ENCODE results near the gene TMEM184A.

Gene TMEM184A

DNA sequence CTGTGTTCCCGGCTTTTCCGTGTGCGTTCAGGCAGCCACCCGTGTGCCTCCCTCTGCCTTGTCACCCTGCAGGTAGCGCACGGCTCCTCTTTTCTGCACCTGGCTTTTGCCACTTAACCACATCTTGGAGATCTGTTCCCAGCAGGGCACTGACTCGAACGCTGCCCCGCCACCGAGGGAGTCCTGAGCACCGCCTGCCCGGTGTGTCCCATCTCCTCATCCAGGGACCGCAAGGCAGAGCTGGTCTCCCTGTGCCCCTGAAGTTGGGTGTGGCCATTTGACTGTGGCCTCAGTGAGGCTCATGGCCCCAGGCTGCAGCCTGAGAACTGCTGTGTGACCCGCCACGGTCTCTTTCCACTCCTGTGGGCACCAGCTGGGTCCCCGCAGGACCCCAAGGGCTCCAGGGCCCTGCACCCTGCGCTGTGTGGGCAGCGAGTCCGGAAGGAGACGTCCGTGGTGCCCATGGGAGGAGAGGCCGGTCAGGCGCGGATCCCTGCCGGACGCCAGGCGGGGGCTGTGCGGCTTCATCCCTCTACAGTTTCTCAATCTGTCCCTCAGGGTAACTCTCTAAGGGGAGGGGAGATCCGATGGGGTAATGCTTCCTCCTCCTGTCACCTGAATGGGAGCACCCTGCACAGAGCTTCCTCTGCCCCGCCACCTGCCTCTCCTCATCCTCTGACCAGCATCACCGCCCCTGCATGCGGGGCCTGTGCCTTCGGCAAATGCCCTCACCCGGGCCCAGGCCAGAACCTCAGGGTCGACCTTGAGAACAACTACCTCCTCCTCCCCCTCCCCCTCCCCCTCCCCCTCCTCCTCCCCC lies 50.1 kb downstream of the TMEM184A start:
- Mint-ChIP-seq H3K4me3 (peak overlapping the region; percentile 86 to 87), H3K27me3 (peaks cover 13 to 43% of the 10 kb centered on the region in 2 donors), H3K9me3 (no peaks in the 10 kb centered on the region), H3K4me1 (ENCODE audit: low read depth in 2 of 2) (peaks cover 25 to 28% of the 10 kb centered on the region in 2 donors), H3K36me3 (ENCODE audit: insufficient read depth) (peaks cover 16% of the 10 kb centered on the region), H3K27ac (no peak overlapping the region)
- DNase-seq (no peak), ATAC-seq (replicated peaks) (no peak)

- Mint-ChIP-seq H3K27ac (peak within 1 kb of the TSS; percentile 62 to 77), H3K27me3 (peaks cover 13 to 31% of the 10 kb centered on the region in 2 donors), H3K9me3 (no peaks in the 10 kb centered on the region), H3K4me3 (peak within 1 kb of the TSS; percentile 86 to 87), H3K4me1 (ENCODE audit: low read depth in 2 of 2) (peaks cover 32 to 35% of the 10 kb centered on the region in 2 donors), H3K36me3 (ENCODE audit: insufficient read depth) (peaks cover 24% of the 10 kb centered on the region)
- DNase-seq, result peak; percentile 83 to 89 (median 87)
- ATAC-seq (replicated peaks), result peak; percentile 96
Observed at GRCh38 chr7:1503816-1504775, 51.9 kb downstream of the TMEM184A start, which contains the start of gene INTS1. INTS1 (minus strand) TSS chr7:1504389; CDS start chr7:1503960, 429 bp downstream.

DNA sequence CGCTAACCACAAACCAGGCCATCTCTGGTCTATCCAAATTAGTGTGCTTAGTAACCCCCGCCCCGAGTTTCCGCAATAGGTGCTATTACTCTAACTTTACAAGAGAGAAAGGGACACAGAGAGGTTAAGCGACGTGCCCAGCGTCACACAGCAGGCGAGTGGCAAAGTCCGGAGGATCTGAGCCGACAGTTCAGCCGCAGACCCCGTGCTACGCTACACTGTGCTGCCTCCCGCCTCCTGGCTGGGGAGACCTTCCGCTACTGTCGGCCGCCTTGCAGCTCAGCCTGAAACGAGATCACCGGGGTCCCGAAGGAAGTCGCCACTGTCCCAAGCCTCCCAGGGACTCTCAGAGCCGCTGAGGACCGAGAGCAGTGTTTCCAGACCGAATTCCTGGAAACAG lies 52.6 kb downstream of the TMEM184A start:
- peaks cover 32 to 33% of the 10 kb centered on the region in 2 donors for H3K4me1 Mint-ChIP-seq (ENCODE audit: low read depth in 2 of 2)
- peaks cover 24% of the 10 kb centered on the region for H3K36me3 Mint-ChIP-seq (ENCODE audit: insufficient read depth)
- peak overlapping the region; percentile 86 to 87 for H3K4me3 Mint-ChIP-seq
- DNase-seq, result no peak
- peak overlapping the region in 1 of 2 donors; percentile 77 for H3K27ac Mint-ChIP-seq
- no peaks in the 10 kb centered on the region for H3K9me3 Mint-ChIP-seq
- H3K27me3 Mint-ChIP-seq, result peaks cover 9 to 24% of the 10 kb centered on the region in 2 donors
- ATAC-seq (replicated peaks), result no peak

DNA sequence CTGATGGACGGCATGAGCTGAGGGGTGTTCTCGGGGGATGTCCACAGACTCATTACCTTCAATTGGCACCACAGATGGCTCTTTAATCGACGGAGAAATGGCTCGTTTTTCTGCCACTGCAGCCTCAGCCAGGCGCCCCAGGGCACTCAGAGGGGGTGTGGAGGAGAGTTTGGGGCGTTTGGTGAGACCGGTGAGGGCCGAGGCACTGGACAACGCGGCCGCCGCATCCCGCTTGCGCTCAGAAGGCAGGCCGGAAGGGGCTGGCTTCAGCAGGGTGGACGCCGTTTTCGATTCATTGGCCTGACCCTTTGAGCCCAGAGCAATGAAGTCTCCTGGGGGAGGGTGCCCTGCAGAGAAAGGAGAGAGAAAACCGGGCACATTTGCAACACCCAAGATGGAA lies 53.2 kb downstream of the TMEM184A start:
- Mint-ChIP-seq H3K4me1 (ENCODE audit: low read depth in 2 of 2) (peaks cover 32 to 33% of the 10 kb centered on the region in 2 donors), H3K4me3 (peak overlapping the region; percentile 86 to 87), H3K36me3 (ENCODE audit: insufficient read depth) (peaks cover 29% of the 10 kb centered on the region), H3K9me3 (no peaks in the 10 kb centered on the region), H3K27ac (peak overlapping the region in 1 of 2 donors; percentile 77), H3K27me3 (peaks cover 7 to 20% of the 10 kb centered on the region in 2 donors)
- DNase-seq (no peak), ATAC-seq (replicated peaks) (no peak)

DNA sequence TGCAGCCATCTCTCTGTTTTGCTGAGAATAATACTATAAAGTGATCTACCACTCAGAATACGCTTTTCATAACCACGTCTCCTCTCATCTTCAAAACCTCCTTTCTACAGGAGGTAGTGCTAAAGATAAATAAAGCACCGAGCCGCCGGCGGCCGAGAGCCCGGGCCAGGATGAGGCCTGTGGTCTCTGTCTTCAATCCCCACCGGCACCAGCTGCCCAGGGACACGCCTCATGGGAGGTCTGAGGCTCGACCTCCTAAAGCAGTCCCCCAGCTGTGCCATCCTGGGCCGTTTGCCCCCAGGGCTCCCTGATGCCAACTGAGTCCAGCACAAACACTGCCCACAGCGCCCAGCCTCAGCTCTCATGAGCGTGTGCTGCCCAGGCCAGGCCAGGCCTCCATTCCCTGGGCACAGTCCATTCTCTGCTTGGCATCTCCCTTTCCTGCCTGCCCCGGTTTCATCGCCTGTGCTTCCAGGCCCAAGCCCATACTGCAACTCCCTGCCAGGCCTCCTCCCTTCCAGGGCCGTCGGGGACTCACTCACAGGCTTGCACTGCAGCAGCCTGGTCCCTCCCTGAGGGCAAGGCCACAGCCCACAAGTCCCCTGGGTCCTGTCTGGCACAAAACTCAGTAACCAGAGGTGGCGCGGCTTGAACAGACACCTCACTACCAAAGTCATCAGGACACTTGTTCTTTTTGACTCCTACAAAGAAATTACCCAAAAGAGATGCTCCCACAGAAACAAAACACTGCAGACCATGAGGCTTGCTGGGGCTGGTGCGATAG lies 54.3 kb downstream of the TMEM184A start:
- peaks cover 1 to 13% of the 10 kb centered on the region in 2 donors for H3K27me3 Mint-ChIP-seq
- H3K27ac Mint-ChIP-seq, result peak overlapping the region in 1 of 2 donors; percentile 77
- peaks cover 28 to 29% of the 10 kb centered on the region in 2 donors for H3K4me1 Mint-ChIP-seq (ENCODE audit: low read depth in 2 of 2)
- DNase-seq, result no peak
- peak overlapping the region; percentile 86 to 87 for H3K4me3 Mint-ChIP-seq
- no peaks in the 10 kb centered on the region for H3K9me3 Mint-ChIP-seq
- ATAC-seq (replicated peaks), result no peak
- H3K36me3 Mint-ChIP-seq (ENCODE audit: insufficient read depth), result peaks cover 38% of the 10 kb centered on the region

- DNase-seq (no peak), ATAC-seq (replicated peaks) (no peak)
- H3K27me3 Mint-ChIP-seq, result no peaks in the 10 kb centered on the region
- no peak overlapping the region for H3K4me3 Mint-ChIP-seq
- no peaks in the 10 kb centered on the region for H3K9me3 Mint-ChIP-seq
- H3K27ac Mint-ChIP-seq, result no peak overlapping the region
- peaks cover 42% of the 10 kb centered on the region for H3K36me3 Mint-ChIP-seq (ENCODE audit: insufficient read depth)
- H3K4me1 Mint-ChIP-seq (ENCODE audit: low read depth in 2 of 2), result peaks cover 26% of the 10 kb centered on the region in 2 donors
Observed at GRCh38 chr7:1500064-1500807, 55.8 kb downstream of the TMEM184A start.

GRCh38 chr7:1499367-1500029 lies 56.5 kb downstream of the TMEM184A start:
- Mint-ChIP-seq H3K4me3 (no peak overlapping the region), H3K36me3 (ENCODE audit: insufficient read depth) (peaks cover 38% of the 10 kb centered on the region)

GRCh38 chr7:1498370-1499305 lies 57.4 kb downstream of the TMEM184A start:
- no peak for ATAC-seq (replicated peaks)
- H3K9me3 Mint-ChIP-seq, result no peaks in the 10 kb centered on the region
- H3K27ac Mint-ChIP-seq, result no peak overlapping the region
- no peak for DNase-seq
- H3K4me3 Mint-ChIP-seq, result no peak overlapping the region
- peaks cover 35% of the 10 kb centered on the region for H3K36me3 Mint-ChIP-seq (ENCODE audit: insufficient read depth)
- H3K27me3 Mint-ChIP-seq, result no peaks in the 10 kb centered on the region
- H3K4me1 Mint-ChIP-seq (ENCODE audit: low read depth in 2 of 2), result peaks cover 24 to 26% of the 10 kb centered on the region in 2 donors

More at GRCh38 chr7:1499367-1500029, 56.5 kb downstream of the TMEM184A start:
- Mint-ChIP-seq H3K27ac (no peak overlapping the region), H3K4me1 (ENCODE audit: low read depth in 2 of 2) (peaks cover 26% of the 10 kb centered on the region in 2 donors), H3K9me3 (no peaks in the 10 kb centered on the region), H3K27me3 (no peaks in the 10 kb centered on the region)
- DNase-seq, result no peak
- ATAC-seq (replicated peaks), result no peak

DNA sequence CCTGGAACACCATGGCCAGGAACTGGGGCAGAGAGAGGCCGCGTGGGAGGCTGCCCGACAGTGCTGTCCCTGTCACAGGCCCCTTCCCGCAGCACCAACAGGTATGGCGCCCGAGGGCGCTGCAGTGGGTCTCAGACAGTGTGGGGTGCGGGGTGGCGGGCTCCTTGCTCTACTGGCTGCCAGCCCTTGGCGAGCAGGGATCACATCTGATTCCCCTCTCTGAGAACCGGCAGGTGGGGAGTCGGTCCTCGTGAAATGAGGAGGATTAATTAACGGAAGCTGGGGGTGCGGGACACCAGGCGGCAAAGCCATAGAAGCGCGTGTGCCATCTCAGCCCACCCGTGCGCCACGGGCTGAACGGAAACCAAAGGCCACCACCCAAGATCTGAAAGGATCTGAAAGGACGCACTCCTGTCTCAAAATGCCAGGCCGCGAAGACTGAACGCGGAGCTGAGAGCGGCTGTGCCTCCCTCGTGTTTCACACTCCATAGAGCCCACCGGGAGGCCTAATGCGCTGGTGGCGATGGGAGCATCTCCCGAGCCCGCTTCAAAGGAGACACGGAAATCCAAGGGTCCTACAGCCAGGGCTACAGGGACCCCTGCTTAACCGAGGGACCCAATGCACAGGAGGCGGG lies 58.6 kb downstream of the TMEM184A start:
- Mint-ChIP-seq H3K27ac (no peak overlapping the region), H3K4me1 (ENCODE audit: low read depth in 2 of 2) (peaks cover 17 to 18% of the 10 kb centered on the region in 2 donors), H3K27me3 (no peaks in the 10 kb centered on the region), H3K36me3 (ENCODE audit: insufficient read depth) (peaks cover 35% of the 10 kb centered on the region), H3K9me3 (no peaks in the 10 kb centered on the region), H3K4me3 (no peak overlapping the region)
- no peak for DNase-seq
- no peak for ATAC-seq (replicated peaks)

- Mint-ChIP-seq H3K9me3 (no peaks in the 10 kb centered on the region), H3K27me3 (no peaks in the 10 kb centered on the region), H3K4me3 (no peak overlapping the region)
Observed at GRCh38 chr7:1496531-1497292, 59.3 kb downstream of the TMEM184A start.

More at GRCh38 chr7:1496531-1497292, 59.3 kb downstream of the TMEM184A start:
- no peak for DNase-seq
- H3K27ac Mint-ChIP-seq, result no peak overlapping the region
- no peak for ATAC-seq (replicated peaks)
- H3K36me3 Mint-ChIP-seq (ENCODE audit: insufficient read depth), result peaks cover 38% of the 10 kb centered on the region
- peaks cover 10 to 11% of the 10 kb centered on the region in 2 donors for H3K4me1 Mint-ChIP-seq (ENCODE audit: low read depth in 2 of 2)
